GM20431 (cell line): ENCODE data around the gene EMX1.

Experiments used
- in situ Hi-C: fragments of 300-500 bp; cut with MseI, MboI; formaldehyde crosslinking; loops from one replicate; pipeline ENCODE4 v1.15.0; 2020; ENCODE audit warnings: low sequenced_read_pairs; ENCODE audit not compliant: unreplicated experiment

The EMX1 gene

DNA sequence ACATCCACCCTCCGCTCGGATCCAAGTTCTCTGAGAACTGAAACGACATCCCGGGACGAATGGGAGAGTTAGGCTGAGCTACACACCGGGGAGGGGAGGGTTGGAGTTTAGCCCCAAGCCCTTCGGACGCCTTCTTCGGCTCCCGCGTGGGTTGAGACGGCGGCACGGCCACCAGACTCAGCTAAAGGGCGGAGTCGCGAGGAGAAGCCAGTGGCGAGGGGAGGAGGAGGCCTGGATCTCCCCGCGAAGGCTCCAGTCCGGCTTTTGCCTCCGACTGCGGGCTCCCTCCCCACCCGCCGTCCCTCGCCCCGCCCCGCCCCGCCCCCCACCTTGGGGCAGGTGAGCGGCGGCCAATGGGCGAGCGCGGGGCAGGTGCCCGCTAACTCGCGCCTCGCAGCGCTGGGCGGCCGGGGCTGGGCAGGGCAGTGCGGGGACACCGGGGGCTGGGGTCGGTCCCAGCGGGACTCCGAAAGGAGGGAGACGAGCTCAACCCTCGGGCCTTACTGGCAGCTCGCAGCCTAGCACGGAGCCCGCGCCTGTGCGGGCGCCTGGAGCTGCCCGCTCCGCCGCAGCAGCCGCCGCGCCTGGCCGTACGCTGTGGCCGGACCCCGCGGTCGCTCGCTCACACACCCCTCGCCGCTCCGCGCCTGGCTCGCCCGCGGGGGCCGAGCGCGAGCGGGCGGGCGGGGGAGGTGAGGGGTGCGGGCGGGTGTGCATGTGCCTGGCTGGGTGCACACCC is at the start of gene EMX1:
Gene EMX1 (plus strand): TSS at position 382 of the 739 bp plus-strand sequence. CDS start 334 bp downstream, at position 716.
- in situ Hi-C loops: no loop called here

DNA sequence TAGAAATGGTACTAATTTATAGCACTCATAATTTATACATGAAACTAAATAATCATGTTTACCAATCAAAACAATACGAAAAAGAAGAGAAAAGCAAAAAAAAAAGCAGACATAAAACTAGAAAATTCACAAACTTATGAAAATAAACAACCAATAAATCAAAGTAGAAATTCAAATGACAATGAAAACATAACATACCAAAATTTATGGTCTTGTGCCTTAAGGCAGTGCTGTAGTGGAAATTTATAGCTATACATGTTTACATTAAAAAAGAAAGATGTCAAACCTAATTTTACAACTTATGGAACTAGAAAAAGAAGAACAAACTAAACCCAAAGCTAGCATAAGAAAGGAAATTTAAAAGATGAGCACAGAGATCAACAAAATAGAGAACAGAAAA is 46.3 kb upstream of the EMX1 start:
- in situ Hi-C loops: no loop called here

DNA sequence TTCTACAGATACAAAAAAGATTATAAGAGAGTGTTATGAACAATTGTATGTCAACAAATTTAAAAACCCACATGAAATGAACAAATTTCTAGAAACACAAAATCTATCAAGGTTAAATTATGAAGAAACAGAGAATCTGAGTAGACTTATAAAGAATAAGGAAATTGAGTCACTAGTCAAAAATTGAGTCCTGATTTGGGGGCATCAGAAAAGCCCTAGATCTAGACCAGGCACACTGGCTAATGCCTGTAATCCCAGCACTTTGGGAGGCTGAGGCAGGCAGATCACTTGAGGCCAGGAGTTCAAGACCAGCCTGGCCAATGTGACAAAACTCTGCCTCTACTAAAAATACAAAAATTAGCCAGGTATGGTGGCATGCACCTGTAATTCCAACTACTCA is 45.4 kb upstream of the EMX1 start:
- in situ Hi-C loops: no loop called here

DNA sequence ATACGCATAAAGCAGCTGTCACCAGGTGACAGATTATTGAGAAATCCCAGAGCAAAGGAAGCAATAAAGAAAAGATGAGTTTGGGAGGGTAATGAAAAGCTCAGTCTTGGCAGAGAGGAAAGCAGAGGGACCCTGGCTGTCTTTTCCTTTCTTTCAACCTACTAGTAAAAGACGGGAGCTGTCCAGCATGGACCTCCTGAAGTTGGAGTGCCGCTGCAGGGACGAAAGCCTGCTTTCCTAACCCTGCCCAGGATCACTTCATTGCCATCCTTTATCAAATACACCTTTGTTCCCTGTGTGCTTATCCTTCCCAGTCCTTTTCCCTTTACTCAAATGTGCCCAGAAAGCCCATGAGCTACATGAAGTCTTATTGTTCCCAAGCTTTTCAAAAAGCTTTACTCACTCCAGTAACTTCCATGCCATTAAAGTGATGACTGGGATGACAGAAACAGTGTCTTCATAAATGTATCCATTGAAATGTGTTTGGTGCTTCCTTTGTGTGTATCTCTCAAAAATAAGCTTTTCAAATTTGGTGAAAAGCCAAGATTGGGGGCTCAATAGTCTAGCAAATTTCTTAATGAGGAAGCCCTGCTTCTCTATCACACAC is 33.9 kb upstream of the EMX1 start:
- in situ Hi-C loops: no loop called here

DNA sequence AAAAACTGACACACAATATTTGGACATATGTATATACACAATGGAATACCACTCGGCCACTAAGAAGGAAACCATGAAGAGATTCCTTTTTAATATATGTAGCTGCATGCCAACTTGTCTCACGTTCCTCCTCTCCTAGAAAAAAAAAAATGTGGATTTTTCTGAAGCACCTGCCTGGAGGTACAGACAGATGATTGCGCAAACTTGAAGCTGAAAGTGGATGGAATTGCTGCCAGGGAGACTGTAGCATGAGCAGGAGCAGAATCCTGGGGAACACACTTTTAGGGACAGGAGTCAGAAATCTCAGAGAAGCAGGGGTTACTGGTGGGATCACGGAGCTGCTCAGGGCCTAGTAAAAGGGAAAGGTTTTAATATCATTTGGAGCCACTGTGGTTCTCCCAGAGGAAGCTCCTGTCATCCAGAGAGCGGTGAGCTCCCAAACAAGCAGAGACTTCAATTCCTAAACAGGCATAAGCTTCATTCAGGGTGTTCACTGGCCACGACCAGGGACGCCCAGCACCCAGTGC is 30.8 kb upstream of the EMX1 start:
- in situ Hi-C loops: no loop called here

DNA sequence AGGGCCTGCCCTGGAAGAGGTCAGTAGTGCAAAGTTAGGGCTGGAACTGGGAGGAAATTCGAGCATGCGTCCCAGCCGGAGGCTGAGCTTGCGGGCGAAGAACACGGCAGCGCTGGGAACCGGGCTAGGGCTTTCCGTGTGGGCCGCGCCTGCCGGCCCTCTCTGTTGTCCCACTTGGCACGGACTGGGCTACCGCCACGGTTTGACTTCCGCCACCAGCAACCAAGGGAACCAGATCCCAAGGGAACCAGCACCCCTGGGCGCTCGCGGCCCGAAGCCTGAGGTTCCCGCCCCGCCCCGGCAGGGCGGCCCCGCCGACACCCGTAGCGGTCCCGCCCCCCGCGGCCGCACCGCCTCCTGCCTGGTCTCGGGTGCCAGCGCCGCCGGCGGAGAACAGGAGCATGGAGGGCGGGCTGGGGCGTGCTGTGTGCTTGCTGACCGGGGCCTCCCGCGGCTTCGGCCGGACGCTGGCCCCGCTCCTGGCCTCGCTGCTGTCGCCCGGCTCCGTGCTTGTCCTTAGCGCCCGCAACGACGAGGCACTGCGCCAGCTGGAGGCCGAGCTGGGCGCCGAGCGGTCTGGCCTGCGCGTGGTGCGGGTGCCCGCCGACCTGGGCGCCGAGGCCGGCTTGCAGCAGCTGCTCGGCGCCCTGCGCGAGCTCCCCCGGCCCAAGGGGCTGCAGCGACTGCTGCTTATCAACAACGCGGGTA is 30.1 kb upstream of the EMX1 start, which contains the start of gene SPR:
Gene SPR (plus strand): TSS at position 377 of the 708 bp plus-strand sequence. CDS start 25 bp downstream, at position 402.
- in situ Hi-C loops: no loop called here

DNA sequence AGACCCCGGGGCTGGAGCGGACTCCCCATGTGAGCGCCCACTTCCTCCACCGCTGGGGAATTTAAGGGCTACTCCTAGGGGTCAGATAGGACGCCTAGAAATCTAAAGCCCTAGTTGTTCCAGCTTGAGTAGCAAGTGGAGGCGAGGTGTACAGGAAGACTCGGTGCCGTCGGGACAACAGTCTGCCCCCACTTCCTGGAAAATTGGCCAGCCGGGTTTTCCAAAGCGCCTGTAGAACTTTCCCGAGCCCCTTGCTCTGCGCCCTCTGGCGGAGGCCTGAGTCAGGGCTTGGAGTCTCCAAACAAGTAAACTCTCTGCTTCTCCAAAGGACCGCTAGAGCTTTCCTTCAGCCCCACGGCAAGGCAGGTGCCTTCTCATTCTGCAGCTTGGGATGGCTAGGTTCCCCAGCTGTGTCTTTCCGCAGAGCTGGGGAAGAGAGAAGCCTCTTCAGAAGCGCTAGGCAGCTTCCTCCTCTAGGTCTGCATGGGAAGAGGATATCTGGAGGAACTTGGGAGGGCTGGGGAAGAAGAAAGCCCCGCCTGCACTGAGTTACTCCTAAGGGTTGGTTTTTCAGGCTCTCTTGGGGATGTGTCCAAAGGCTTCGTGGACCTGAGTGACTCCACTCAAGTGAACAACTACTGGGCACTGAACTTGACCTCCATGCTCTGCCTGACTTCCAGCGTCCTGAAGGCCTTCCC is 29.4 kb upstream of the EMX1 start:
- in situ Hi-C loops: no loop called here

DNA sequence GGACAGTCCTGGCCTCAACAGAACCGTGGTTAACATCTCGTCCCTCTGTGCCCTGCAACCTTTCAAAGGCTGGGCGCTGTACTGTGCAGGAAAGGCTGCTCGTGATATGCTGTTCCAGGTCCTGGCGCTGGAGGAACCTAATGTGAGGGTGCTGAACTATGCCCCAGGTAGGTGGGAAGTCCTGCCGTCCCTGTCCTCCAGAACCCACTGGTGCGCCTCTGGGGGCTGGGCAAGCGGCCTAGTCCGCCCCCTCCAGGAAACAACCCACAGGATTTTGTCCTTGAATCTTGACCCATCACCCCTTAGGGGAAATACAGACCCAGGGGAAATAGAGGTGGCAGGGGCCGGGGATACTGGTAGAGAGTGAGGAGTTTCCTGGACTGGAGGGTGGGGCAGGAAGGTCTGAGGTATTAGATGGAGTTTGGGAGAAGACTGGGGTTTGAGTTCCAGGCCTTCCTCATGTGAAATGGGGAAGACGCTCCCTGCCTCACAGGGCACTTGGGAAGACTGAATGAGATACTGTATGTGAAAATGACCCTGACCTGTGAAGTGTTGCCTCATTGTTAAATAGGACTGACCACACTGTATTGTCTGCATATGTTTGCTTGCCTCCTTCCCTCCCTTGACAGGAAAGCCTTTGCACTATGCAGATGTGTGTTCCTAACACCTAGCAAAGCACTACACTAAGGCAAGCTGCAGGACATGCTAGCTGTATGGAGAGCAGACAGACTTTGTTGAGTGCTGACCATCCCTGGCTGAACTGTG is 28.7 kb upstream of the EMX1 start:
- in situ Hi-C loops: no loop called here

DNA sequence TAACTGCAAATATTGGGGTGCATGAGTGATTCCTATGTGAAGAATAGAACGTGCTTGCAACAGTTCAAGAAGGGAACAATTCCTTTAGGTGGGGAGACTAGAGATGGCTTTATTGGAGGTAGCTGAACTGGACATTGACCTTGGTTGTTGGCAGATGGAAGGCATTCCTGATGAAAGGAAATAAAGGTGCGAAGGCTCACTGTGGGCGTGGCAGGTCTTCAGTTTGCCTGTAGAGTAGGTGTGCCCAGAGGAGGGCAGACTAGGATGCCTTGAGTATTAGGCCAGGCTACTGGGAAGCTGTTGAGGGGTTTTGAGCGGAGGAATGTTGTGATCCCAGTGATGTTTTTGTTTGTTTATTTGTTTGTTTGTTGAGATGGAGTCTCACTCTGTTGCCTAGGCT is 27.3 kb upstream of the EMX1 start:
- in situ Hi-C loops: no loop called here

DNA sequence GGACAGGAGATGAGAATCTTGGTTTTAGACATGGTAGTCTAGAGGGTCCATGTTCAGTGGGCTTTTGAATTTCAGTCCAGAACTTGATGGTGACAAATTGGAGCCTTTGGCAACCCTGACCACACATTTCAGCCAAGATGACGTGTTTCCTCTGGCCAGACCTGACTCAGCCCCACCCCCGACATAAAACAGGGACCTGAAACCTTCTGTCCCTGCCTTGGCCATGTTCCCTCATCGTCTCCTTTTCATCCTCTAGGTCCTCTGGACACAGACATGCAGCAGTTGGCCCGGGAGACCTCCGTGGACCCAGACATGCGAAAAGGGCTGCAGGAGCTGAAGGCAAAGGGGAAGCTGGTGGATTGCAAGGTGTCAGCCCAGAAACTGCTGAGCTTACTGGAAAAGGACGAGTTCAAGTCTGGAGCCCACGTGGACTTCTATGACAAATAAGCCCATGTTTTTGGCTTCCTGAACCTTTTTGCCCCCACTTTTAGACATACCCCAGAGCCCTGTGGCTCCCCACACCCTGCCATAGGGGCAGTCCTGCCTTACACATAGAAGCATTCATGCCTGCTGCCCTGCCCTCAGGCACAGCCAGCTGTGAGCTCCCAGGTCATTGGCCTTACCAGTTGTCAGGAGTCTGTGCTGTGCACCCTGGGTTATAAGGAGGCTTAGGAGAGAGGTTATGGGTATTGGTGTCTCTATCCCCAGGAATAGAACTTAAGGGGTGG is 26.1 kb upstream of the EMX1 start:
- in situ Hi-C loops: no loop called here

DNA sequence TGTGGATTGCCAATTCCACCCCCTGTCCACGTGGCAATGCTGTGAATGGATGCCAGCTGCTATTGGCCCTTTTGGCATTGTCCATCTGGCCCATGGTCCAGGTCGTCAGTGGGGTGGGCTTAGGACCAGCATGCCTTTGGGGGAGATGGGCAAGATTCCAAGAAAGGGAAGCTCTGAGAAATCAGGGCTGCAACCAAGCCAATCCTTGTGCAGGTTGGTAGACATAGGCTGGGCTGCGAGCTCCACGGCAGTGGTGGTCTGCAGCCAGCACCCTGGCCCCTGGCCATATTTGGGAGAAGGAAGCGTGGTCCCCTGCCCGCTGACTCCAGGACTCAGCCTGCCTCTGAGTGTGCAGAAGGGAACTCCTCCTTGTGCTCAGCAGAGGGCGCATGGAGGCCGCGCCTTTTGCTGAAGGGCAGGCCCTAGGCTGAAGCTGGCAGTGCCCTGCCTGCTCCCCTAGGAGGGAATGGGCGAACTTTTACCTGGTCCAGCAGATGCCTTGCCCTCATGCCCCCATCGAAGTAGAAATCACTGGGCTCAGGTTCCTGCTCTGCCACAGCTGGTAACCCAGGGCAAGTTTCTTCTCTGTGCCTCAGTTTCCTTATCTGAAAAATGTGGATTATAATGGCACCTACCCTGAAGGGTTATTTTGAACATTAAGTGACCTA is 24.7 kb upstream of the EMX1 start:
- in situ Hi-C loops: no loop called here

DNA sequence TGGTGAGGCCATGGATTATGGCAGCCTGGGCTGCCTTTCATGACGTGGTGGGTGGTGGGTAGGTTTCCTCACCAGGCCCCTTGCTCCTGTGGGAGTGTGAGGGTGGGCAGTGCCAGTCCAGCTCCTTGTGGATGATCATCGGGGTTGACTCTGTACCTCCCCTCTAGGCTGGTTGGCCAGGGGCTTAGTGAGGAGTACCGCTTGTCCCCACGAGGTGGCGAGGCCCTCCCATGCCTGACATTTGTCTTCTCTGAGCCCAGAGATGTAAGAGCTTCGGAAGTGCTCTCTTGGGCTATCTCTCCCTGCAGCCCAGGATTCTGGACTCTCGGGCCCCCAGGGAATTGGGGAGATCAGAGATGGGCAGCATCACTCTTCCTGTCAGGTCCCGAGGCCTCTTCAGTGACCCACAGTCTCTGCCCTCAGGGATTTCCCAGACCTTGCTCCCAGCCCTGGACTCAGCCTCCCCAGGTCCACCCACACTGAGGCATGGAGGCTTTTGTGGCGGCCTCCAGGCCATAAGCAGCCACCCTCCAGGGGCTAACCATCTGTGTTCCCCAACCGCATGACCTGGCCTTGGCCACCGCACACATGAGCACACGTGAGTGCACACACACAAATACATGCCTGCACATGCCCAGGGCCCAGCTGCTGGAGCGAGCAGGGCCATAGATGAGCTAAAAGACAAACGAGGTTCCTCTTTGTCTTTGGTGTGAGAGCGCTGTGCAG is 23.6 kb upstream of the EMX1 start:
- in situ Hi-C loops: no loop called here

DNA sequence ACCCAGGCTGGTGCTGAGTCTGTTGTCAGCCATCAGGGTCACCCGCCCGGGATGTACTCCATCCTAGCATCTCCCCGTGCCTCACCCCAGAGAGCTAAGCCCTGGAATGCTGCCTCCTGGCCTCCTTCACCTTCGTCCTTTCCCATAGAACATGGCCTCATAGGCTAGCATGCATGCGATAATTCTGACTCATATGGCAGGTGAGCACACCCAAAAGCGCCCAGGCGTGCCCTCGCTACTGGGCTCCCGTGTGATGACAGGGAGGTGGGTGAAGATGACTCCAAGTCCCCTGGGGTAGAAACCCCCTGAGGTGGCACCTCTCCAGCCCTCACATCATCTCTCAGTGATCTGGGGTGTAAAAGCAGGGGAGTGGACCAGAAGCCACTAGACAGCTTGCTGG is 22.8 kb upstream of the EMX1 start:
- in situ Hi-C loops: no loop called here

DNA sequence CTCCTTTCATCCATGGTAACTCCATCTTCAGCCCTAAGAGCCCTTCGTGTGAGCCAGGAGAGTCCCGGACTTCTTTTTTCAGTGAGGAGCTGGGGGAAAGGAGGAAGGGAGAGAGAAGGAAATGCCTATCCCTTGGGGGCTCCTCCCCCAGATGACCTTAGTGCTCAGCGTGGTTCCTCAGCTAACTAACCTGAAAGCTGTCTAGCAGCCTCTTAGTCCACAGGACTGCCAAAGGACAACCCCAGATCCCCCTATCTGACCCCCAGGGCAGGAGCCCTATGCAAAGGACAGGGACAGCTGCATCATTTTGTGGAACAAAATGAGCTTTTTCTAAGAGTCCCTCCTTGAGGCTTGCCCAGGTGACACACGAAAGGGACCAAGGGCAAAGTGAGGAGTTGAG is 22.2 kb upstream of the EMX1 start:
- in situ Hi-C loops: no loop called here

DNA sequence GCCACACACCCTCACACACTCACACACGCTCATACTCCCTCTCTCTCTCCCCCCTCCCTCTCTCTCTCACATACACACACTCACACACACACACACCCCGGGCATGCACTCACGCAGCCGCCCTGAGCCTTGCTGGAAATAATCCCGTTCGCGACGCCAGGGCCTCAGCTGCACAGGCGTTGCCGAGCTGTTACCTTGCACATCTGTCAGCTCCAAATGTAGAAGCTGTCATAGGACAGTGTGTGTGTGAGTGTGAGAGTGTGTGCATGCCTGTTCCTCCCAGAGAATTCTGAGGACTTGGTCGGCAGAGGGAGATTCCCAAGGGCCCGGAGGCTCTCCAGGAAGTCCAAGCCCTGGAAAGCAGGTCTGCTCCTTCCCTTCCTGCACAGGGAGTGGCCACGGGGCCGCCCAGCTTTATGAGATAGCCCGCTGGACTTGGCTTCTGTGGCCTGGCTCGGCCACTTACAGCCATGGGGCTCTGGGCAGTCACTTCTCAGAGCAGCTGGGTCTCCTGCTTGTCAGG is 21.5 kb upstream of the EMX1 start:
- in situ Hi-C loops: no loop called here

DNA sequence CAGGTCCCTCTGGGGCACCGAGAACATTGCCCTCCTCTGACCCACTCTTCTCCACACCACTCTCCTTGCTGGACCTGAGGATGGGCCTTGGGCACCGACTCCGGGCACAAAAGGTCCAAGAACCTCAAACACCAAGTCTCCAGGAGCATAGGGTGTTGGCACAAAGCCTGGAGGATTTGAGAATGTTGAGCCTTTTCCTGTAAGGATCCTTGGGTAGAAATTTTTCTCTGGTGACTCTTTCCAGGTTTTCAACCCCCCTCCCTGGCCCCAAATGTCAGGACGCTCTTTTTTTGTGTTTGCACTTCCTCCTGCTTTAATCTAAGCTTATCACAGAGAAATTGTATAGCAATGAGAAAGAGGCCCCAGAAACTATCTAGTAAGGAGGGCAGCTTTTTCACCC is 20.9 kb upstream of the EMX1 start:
- in situ Hi-C loops: no loop called here

DNA sequence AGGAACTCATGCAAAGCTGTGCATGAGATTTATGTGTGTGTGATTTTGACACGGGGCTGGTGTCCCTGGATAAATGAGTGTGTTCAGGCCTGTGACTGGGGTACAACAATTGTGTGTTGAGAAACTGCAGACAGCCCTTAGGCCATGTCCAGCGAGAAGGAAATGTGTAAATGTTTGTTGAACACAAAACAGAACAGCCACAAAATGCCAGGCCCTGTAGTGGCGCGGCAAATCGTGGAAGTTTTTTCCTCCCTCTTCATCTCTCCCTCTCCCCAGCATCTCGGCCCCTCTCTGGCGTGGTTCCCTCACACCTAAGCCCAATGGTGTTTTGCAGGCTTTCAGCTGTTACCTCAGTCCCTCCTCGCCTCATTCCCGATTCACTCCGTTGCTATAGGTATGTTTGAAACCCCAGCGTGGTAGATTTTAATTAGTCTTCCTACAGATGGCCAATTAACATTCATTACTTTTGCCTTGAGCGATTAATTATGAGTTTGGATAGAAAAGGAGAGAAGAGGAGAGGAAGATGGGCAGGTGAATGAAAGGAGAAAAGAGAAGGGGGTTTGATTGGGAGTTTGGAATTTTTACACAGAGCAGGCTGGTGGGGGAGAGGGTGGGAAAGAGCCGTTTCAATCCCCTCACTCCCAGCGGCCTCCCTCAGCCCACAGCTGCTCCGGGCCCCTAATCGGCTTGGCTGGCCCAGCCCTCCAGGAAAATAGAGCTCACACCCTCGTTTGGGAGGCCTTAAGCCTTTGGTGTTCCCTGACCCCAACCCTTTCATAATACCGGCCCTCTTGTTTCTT is 19.3 kb upstream of the EMX1 start:
- in situ Hi-C loops: no loop called here
